NT2/D1 (cell line): ENCODE measurements around the gene C8G.

Experiments
- SUZ12 ChIP-seq: IDR thresholded peaks from 2 replicates; pipeline ENCODE4 v1.6.1; 2011; ENCODE audit not compliant: insufficient read length, insufficient read depth; ENCODE audit errors: extremely low read depth
- YY1 ChIP-seq: IDR thresholded peaks from 2 replicates; pipeline ENCODE4 v1.6.1; 2011; ENCODE audit not compliant: insufficient read length, insufficient read depth
- ZNF274 ChIP-seq: IDR thresholded peaks from 2 replicates; pipeline ENCODE4 v1.6.1; 2011; ENCODE audit warnings: mild to moderate bottlenecking, low read depth, low read length

DNA sequence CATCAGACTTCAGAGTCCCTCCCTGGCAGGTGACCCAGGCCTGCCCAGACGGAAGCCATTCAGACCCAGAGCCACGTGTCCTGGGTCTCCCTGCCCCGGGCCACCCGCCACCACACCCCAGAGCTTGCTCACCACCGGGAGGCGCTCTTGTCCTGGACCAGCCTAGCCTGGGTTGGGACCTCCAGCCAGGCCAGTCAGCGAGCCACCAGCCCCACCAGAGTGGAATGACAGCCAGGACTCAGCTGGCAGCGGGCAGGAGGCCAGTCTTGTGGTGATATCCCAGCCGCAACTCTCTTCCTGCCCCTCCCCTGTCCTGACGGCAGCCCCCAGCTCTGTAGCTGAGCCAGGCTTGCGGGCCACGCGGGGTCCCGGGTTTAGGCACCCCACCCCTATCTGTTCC lies 30.6 kb downstream of the C8G start:
- TF ChIP-seq YY1, result no peak
- TF ChIP-seq SUZ12, result no peak
- no peak for TF ChIP-seq ZNF274
